GM12864 (cell line): ENCODE results near the gene CPED1.
A peak's percentile ranks its signal among the peaks of the same experiment; 100 is the strongest.
"Not testable (repeated sequence)": the region's sequence is repeated elsewhere in the genome, so short reads cannot be mapped to it uniquely, and the experiment has no call there.

Experiments
- DNase-seq: peaks from one replicate; pipeline ENCODE4 v3.0.0-alpha.2; 2011; ENCODE audit warnings: low read depth
- H3K4me3 ChIP-seq: 2 replicates; pipeline ENCODE4 v1.5.1; 2011; ENCODE audit warnings: mild to moderate bottlenecking, low read depth, low read length, control low read depth
- TF ChIP-seq, protein P1 (sequence below): IDR thresholded peaks from 2 replicates; pipeline ENCODE4 v1.5.1; 2011; ENCODE audit warnings: low read depth, mild to moderate bottlenecking, moderate library complexity, low read length, control low read depth, inconsistent platforms; ENCODE audit errors: missing control alignments

The CPED1 gene

DNA sequence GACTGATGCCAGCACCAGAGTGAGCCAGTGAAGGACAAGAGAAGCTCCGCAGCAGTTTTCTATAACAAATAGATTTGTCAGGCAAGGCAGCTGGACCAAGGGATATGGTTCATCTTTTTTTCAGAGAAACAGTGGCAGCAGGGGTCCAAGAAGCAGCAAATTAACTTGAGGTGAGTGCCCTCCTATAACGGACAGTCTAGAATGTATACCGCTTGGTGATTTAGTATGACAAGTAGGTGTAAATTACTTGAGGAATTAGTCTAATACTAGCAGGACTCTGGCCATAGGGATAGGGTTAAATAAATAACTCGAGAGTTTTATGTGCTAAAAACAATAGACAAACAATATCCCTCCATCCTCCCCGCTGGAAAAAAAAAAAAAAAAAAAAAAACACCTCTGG is 187.3 kb downstream of the CPED1 start:
- TF ChIP-seq, protein P1, sequence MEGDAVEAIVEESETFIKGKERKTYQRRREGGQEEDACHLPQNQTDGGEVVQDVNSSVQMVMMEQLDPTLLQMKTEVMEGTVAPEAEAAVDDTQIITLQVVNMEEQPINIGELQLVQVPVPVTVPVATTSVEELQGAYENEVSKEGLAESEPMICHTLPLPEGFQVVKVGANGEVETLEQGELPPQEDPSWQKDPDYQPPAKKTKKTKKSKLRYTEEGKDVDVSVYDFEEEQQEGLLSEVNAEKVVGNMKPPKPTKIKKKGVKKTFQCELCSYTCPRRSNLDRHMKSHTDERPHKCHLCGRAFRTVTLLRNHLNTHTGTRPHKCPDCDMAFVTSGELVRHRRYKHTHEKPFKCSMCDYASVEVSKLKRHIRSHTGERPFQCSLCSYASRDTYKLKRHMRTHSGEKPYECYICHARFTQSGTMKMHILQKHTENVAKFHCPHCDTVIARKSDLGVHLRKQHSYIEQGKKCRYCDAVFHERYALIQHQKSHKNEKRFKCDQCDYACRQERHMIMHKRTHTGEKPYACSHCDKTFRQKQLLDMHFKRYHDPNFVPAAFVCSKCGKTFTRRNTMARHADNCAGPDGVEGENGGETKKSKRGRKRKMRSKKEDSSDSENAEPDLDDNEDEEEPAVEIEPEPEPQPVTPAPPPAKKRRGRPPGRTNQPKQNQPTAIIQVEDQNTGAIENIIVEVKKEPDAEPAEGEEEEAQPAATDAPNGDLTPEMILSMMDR, result no peak
- no peak for DNase-seq
- no peak overlapping the region for H3K4me3 ChIP-seq

DNA sequence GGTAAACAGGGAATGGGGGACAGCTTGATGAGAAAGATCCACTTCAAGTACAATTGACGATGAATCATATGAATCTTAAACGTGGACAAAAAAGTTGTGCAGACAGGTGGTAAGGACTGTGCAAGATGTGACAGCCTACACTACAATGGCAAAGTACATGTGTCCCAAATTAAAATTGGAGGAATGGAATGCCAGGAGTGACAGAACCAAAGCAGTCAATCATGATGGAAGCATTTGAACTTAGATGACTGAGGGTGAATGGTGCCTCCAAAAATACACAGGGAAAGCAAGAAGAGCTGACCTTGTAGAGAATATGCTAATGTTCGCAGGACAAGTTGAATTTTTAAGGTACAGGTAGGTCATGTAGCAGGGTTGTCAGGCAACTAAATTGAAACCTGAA is 189.9 kb downstream of the CPED1 start:
- TF ChIP-seq, protein P1, result no peak
- no peak overlapping the region for H3K4me3 ChIP-seq
- DNase-seq, result no peak

DNA sequence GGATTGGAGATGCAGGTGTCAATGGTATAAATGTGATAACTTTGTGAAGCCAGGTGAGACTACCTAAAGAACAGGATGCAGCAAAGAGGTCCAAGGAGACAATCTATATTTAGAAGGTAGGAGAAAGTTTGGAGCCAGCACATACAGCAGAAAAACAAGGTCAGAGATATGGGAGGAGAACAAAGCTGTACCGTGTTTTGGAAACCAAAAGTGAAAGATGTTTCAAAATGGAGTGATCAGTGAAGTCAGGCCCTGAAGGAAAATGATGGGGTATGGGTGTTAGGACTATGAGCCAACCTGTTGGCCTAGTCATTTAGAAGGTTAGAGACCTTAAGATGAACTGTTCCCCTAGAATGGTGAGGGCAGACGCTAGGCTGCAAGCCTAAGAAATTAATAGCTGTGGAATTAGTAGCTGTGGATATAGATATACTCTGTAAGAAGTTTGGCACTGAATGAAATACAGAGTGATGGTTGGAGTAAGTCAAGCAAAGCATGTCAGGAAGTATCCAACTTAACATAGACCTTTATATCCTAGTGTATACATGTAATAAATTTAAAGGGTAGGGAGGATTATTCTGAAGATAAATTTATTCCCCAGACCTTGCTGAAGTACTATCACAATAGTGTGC is 190.5 kb downstream of the CPED1 start:
- no peak overlapping the region for H3K4me3 ChIP-seq
- no peak for DNase-seq
- TF ChIP-seq, protein P1, result no peak

DNA sequence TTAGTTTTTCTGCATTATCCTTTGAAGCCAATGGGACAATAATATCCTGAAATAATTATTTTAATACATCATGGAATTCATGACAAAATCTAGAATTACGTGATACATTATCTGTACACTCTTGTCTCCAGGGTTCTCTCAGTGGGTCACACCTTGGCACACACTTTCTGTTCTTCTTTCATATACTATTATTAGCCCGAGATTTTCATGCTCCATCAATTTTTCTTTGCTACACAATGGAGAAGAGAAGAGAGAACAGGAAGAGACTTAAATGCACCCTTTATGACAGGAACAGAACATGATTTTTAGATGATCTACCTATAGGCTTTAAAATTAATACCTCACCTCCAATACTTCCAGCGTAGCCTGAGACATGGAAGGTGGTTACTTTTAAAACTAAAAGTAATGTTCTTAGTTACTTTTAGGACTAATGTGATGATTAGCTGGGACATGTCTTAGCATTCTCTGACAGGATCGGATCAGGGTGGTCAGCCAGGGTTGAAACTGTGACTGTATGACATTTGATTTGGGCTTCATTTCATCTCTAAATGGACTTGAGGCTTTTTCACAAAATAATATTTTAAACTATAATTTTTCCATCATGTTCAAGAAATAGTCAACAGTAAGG is 192.0 kb downstream of the CPED1 start:
- peak; percentile 45 for DNase-seq
- no peak overlapping the region for H3K4me3 ChIP-seq
- TF ChIP-seq, protein P1, result no peak

DNA sequence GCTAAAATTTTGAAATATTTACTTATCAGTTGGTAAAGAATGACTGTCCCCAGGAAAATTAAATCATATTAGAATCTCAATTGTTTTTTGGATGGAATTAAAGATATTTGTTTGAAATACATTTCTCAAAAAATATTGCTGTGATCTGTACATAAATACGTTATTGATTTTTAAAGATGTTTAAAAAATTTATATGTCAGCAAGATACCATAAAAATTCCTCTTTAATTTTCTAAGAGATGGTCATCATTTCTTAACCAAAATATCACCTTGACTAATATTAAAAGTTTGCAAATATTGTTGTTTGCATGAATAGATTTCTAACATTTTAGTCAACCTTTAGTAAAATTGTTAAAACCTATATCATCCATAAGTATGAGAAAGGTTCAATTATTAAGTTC is 192.8 kb downstream of the CPED1 start:
- no peak overlapping the region for H3K4me3 ChIP-seq
- TF ChIP-seq, protein P1, result no peak
- no peak for DNase-seq

DNA sequence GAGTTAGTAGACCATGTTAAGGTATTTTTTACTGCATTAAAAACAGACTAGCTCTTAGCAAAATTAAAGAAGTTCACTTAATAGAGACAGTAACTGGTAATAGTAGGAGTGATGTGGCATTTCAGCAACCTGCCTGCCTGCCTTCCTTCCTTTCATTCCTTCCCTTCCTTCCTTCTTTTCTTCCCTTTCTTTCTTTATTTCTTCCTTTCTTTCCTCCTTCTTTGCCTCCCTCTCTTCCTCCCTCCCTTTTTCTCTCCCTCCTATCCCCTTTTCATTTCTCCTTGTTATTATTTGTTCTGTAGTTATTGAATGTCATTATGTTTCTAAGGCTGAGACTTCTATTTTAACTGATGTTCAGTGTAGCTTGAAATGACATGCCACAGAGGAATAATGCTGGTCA is 193.8 kb downstream of the CPED1 start:
- H3K4me3 ChIP-seq, result no peak overlapping the region
- DNase-seq, result no peak
- TF ChIP-seq, protein P1, result no peak

DNA sequence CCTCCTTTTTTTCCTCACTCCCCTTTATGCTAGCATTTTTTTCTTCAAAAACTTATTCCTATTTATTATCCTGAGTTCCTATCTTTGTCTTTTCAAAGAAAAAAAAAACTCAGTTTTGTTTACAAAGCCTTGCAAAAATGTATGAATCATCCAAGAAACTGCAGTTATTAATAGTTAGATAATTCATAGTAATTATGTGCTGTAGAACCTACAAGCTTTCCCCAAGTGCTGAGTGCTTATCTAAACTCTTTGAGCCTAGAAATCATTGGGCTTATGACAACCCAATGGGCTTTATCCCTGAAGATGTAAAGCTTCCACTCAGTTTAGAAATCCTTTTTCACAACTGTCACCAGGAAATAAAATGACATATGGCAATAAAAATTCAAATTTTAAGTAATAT is 194.4 kb downstream of the CPED1 start:
- TF ChIP-seq, protein P1, result no peak
- no peak overlapping the region for H3K4me3 ChIP-seq
- no peak for DNase-seq

DNA sequence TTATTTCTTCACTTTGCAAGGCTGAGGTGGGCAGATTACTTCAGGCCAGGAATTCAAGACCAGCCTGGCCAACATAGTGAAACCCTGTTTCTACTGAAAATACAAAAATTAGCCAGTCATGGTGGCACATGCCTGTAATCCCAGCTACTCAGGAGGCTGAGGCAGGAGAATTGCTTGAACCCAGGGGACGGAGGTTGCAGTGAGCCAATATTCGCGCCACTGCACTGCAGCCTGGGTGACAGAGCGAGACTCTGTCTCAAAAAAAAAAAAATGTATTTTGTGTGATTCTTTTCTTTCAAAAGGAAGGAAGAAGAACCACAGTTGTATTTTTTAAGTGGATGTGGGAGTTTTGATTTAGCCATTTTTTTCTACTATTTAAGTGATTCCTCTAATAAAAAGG is 195.4 kb downstream of the CPED1 start:
- DNase-seq, result not testable (repeated sequence)

More for the DNA sequence above, 195.4 kb downstream of the CPED1 start:
- H3K4me3 ChIP-seq, result not testable (repeated sequence)
